Ramos (cell line): Measurements from ENCODE around the gene MPZL1.

Experiments used
- in situ Hi-C: fragments of 300-500 bp; cut with MboI; formaldehyde crosslinking; loops from one replicate; pipeline ENCODE4 v1.14.3; 2022; ENCODE audit warnings: low sequenced_read_pairs; ENCODE audit not compliant: unreplicated experiment

The MPZL1 gene

GRCh38 chr1:167746988-167747655 lies 25.3 kb downstream of the MPZL1 start:
- in situ Hi-C loops, result no loop called here

GRCh38 chr1:167747988-167748387 lies 26.2 kb downstream of the MPZL1 start:
- in situ Hi-C loops, result no loop called here

GRCh38 chr1:167748906-167749305 lies 27.1 kb downstream of the MPZL1 start:
- in situ Hi-C loops, result no loop called here

- in situ Hi-C loops, result no loop called here
These were observed 28.0 kb downstream of the MPZL1 start for GRCh38 chr1:167749741-167750140.

- in situ Hi-C loops, result no loop called here
These were observed 28.9 kb downstream of the MPZL1 start for GRCh38 chr1:167750641-167751040.

- in situ Hi-C loops, result no loop called here
These were observed 29.9 kb downstream of the MPZL1 start for GRCh38 chr1:167751676-167752075.

- in situ Hi-C loops, result no loop called here
These were observed 30.6 kb downstream of the MPZL1 start for GRCh38 chr1:167752219-167752985.

GRCh38 chr1:167755654-167756053 lies 33.9 kb downstream of the MPZL1 start:
- in situ Hi-C loops, result no loop called here

- in situ Hi-C loops, result no loop called here
These were observed 35.1 kb downstream of the MPZL1 start for GRCh38 chr1:167756730-167757405.

GRCh38 chr1:167757433-167758309 lies 35.9 kb downstream of the MPZL1 start:
- in situ Hi-C loops, result no loop called here

GRCh38 chr1:167761400-167761799 lies 39.6 kb downstream of the MPZL1 start:
- in situ Hi-C loops, result no loop called here

- in situ Hi-C loops, result no loop called here
These were observed 40.4 kb downstream of the MPZL1 start for GRCh38 chr1:167762061-167762746.

GRCh38 chr1:167763525-167764220 lies 41.9 kb downstream of the MPZL1 start:
- in situ Hi-C loops, result no loop called here

- in situ Hi-C loops, result no loop called here
These were observed 42.9 kb downstream of the MPZL1 start for GRCh38 chr1:167764458-167765330.

- in situ Hi-C loops, result no loop called here
These were observed 43.7 kb downstream of the MPZL1 start for GRCh38 chr1:167765496-167765895.

- in situ Hi-C loops, result no loop called here
These were observed 44.8 kb downstream of the MPZL1 start for GRCh38 chr1:167766538-167766937.

- in situ Hi-C loops, result no loop called here
These were observed 46.0 kb downstream of the MPZL1 start for GRCh38 chr1:167767761-167768160.

- in situ Hi-C loops, result no loop called here
These were observed 48.3 kb downstream of the MPZL1 start for GRCh38 chr1:167770127-167770526.
